Transverse colon (tissue), 3 donors: Measurements from ENCODE around the gene RABEP2.

Experiments used
- POLR2A ChIP-seq: fragments of 450-650 bp; IDR thresholded peaks from one replicate; pipeline ENCODE4 v1.6.1; 2016; ENCODE audit warnings: antibody characterized with exemption, mild to moderate bottlenecking, moderate library complexity
- TF ChIP-seq, protein P1 (sequence below), 5 experiments: fragments of 200-600 bp in 3 of 5; fragments of 450-650 bp in 2 of 5; sonication (generic) in 3 of 5; IDR thresholded peaks; 1 replicate in 2 of 5; 2 replicates in 3 of 5; pipeline ENCODE4 v1.5.1; 2016 to 2017; ENCODE audit warnings: antibody characterized with exemption in 5 of 5, inconsistent platforms in 3 of 5, mild to moderate bottlenecking in 2 of 5, moderate library complexity in 1 of 5

GRCh38 chr16:28880955-28881354 is 44.1 kb downstream of the RABEP2 start:
- no peak for TF ChIP-seq POLR2A
- TF ChIP-seq, protein P1, sequence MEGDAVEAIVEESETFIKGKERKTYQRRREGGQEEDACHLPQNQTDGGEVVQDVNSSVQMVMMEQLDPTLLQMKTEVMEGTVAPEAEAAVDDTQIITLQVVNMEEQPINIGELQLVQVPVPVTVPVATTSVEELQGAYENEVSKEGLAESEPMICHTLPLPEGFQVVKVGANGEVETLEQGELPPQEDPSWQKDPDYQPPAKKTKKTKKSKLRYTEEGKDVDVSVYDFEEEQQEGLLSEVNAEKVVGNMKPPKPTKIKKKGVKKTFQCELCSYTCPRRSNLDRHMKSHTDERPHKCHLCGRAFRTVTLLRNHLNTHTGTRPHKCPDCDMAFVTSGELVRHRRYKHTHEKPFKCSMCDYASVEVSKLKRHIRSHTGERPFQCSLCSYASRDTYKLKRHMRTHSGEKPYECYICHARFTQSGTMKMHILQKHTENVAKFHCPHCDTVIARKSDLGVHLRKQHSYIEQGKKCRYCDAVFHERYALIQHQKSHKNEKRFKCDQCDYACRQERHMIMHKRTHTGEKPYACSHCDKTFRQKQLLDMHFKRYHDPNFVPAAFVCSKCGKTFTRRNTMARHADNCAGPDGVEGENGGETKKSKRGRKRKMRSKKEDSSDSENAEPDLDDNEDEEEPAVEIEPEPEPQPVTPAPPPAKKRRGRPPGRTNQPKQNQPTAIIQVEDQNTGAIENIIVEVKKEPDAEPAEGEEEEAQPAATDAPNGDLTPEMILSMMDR (IDR thresholded peaks at IDR 0.05) = no peak
